ENCODE data around the gene PRTN3. TPM values are rescaled to one million over a fixed set of nuclear protein-coding genes. Genes with fewer than 3 reads are reported as not detected.

The PRTN3 gene
- total RNA-seq, 1 donor from 2014 or later: not detected

DNA sequence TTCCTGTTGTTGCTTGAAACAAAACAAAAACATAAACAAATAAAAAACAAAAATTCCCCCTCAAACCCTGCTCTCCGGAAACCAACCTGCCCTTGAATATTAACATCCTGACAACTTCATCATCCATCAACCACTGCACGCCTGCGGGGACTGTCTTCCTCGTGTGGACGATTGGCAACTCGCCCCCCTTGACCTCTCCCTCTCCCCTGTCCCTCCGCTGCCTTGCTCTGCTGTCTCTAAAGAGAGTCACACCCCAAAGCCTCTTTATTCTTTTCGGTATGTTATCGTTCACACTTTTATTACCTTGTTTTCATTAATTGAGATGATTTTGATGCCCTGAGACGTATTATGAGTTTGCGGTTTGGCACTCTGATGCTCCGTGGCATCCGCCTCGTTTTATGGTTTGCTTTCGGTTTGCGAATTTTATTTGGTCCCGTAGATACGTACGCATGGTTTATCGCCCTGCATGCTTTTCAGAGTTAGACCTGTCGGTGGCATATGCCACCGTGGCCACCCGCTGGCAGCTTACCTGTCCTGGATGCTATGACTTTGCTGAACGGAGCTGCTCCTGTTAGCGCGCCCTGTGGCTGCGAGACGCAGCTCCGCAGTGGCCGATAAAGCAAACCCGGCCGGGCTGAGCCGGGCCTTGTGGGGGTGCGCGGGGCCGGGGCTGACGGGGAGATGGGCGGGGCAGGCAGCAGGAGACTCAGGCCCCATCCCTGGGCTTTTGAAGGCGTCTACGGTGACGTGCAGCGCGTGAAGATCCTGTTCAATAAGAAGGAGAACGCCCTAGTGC lies 33.0 kb upstream of the PRTN3 start:
- Histone ChIP-seq H3K4me1 (no peaks in the 10 kb centered on the region), H3K27me3 (no peaks in the 10 kb centered on the region), H3F3A (ENCODE audit: low read depth) (peaks cover 70% of the 10 kb centered on the region), H3K4me2 (no peak overlapping the region), H3K9me3 (ENCODE audit: low read depth) (no peaks in the 10 kb centered on the region), H2AFZ (replicated peaks) (no peak overlapping the region), H4K20me1 (ENCODE audit: low read depth) (peaks cover 91% of the 10 kb centered on the region), H3K9ac (no peak overlapping the region), H3K79me2 (ENCODE audit: low read depth) (peaks cover 70% of the 10 kb centered on the region), H3K27ac (no peak overlapping the region), H3K4me3 (no peak overlapping the region), H3K36me3 (peaks cover 3% of the 10 kb centered on the region)
- Mint-ChIP-seq H3K9me3 (no peaks in the 10 kb centered on the region), H3K27me3 (ENCODE audit: insufficient read depth, low read depth) (peaks cover 12% of the 10 kb centered on the region), H3K36me3 (peaks cover 30% of the 10 kb centered on the region), H3K4me3 (peak overlapping the region; percentile 29), H3K4me1 (peaks cover 8% of the 10 kb centered on the region), H3K27ac (no peak overlapping the region)
- no peak for DNase-seq (ENCODE audit: low spot score)
- TF ChIP-seq, protein P1, sequence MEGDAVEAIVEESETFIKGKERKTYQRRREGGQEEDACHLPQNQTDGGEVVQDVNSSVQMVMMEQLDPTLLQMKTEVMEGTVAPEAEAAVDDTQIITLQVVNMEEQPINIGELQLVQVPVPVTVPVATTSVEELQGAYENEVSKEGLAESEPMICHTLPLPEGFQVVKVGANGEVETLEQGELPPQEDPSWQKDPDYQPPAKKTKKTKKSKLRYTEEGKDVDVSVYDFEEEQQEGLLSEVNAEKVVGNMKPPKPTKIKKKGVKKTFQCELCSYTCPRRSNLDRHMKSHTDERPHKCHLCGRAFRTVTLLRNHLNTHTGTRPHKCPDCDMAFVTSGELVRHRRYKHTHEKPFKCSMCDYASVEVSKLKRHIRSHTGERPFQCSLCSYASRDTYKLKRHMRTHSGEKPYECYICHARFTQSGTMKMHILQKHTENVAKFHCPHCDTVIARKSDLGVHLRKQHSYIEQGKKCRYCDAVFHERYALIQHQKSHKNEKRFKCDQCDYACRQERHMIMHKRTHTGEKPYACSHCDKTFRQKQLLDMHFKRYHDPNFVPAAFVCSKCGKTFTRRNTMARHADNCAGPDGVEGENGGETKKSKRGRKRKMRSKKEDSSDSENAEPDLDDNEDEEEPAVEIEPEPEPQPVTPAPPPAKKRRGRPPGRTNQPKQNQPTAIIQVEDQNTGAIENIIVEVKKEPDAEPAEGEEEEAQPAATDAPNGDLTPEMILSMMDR (IDR thresholded peaks at IDR 0.05): no peak
- TF ChIP-seq EZH2phosphoT487 (IDR thresholded peaks at IDR 0.05): no peak
- TF ChIP-seq EZH2 (IDR thresholded peaks at IDR 0.05): no peak

- H3K36me3 Mint-ChIP-seq: peaks cover 28% of the 10 kb centered on the region
- H3F3A ChIP-seq (ENCODE audit: low read depth): peaks cover 67% of the 10 kb centered on the region
- peaks cover 64% of the 10 kb centered on the region for H3K79me2 ChIP-seq (ENCODE audit: low read depth)
- H3K9ac ChIP-seq: no peak overlapping the region
- no peaks in the 10 kb centered on the region for H3K4me1 ChIP-seq
- H3K4me3 Mint-ChIP-seq: no peak overlapping the region
- H3K36me3 ChIP-seq: peaks cover 3% of the 10 kb centered on the region
- no peaks in the 10 kb centered on the region for H3K9me3 ChIP-seq (ENCODE audit: low read depth)
- H3K4me3 ChIP-seq: no peak overlapping the region
- H4K20me1 ChIP-seq (ENCODE audit: low read depth): peaks cover 86% of the 10 kb centered on the region
- TF ChIP-seq EZH2phosphoT487 (IDR thresholded peaks at IDR 0.05) (no peak), EZH2 (IDR thresholded peaks at IDR 0.05) (no peak)
- TF ChIP-seq, protein P1 (IDR thresholded peaks at IDR 0.05): no peak
- H3K4me1 Mint-ChIP-seq: peaks cover 4% of the 10 kb centered on the region
- no peak overlapping the region for H3K27ac ChIP-seq
- peaks cover 9% of the 10 kb centered on the region for H3K27me3 Mint-ChIP-seq (ENCODE audit: insufficient read depth, low read depth)
- H3K9me3 Mint-ChIP-seq: no peaks in the 10 kb centered on the region
- no peaks in the 10 kb centered on the region for H3K27me3 ChIP-seq
- H3K4me2 ChIP-seq: no peak overlapping the region
- no peak overlapping the region for H3K27ac Mint-ChIP-seq
- DNase-seq (ENCODE audit: low spot score): no peak
- H2AFZ ChIP-seq (replicated peaks): no peak overlapping the region
Observed at GRCh38 chr19:808423-808775, 32.4 kb upstream of the PRTN3 start.

- TF ChIP-seq, protein P1 (IDR thresholded peaks at IDR 0.05): no peak
- TF ChIP-seq EZH2 (IDR thresholded peaks at IDR 0.05) (no peak), EZH2phosphoT487 (IDR thresholded peaks at IDR 0.05) (no peak)
- no peaks in the 10 kb centered on the region for H3K9me3 ChIP-seq (ENCODE audit: low read depth)
- H3K36me3 ChIP-seq: peaks cover 3% of the 10 kb centered on the region
- no peaks in the 10 kb centered on the region for H3K27me3 ChIP-seq
- Mint-ChIP-seq H3K4me1 (no peaks in the 10 kb centered on the region), H3K9me3 (no peaks in the 10 kb centered on the region), H3K4me3 (no peak overlapping the region), H3K27ac (no peak overlapping the region), H3K27me3 (ENCODE audit: insufficient read depth, low read depth) (peaks cover 10% of the 10 kb centered on the region), H3K36me3 (peaks cover 29% of the 10 kb centered on the region)
- no peak for DNase-seq (ENCODE audit: low spot score)
- no peak overlapping the region for H3K4me3 ChIP-seq
- H3K79me2 ChIP-seq (ENCODE audit: low read depth): peaks cover 45% of the 10 kb centered on the region
- H3K4me1 ChIP-seq: no peaks in the 10 kb centered on the region
- H3K9ac ChIP-seq: no peak overlapping the region
- peaks cover 74% of the 10 kb centered on the region for H4K20me1 ChIP-seq (ENCODE audit: low read depth)
- H2AFZ ChIP-seq (replicated peaks): no peak overlapping the region
- H3F3A ChIP-seq (ENCODE audit: low read depth): peaks cover 63% of the 10 kb centered on the region
- peak overlapping the region; percentile 74 for H3K27ac ChIP-seq
- H3K4me2 ChIP-seq: no peak overlapping the region
Observed at GRCh38 chr19:810077-810855, 30.5 kb upstream of the PRTN3 start.

All from neural progenitor cell (in vitro differentiated cells).